HepG2 (cell line): ENCODE data around the gene DENND4B. TPM values are rescaled to one million over a fixed set of nuclear protein-coding genes. Genes with fewer than 3 reads are reported as not detected.

Experiments used
- ATAC-seq: fragments of 200-7000 bp; cut with Tn5 transposase; 3 replicates; pipeline ENCODE4 v1.9.1; 2020; ENCODE audit warnings: mild to moderate bottlenecking, moderate library complexity
- BruUV-seq: library from RNA; stranded (reverse); fragments of 400-500 nt; replicated peaks from 2 replicates; lab custom pipeline; 2021; lab: Mats Ljungman, UMichigan
- CTCF ChIA-PET: fragments of 300-600 bp; formaldehyde crosslinking; extraction: SDS; loops from one replicate; lab custom pipeline; 2021; ENCODE audit warnings: low total read pairs, inconsistent platforms, low intra/inter-chr PET ratio; lab: Yijun Ruan, JAX
- POLR2A ChIA-PET: fragments of 350-600 bp; sonication (Branson Sonifier 250); formaldehyde crosslinking; loops from one replicate; lab custom pipeline; 2020; ENCODE audit warnings: antibody characterized with exemption, inconsistent platforms; lab: Yijun Ruan, JAX
- DNase-seq: peaks from one replicate; pipeline ENCODE4 v3.0.0-alpha.2; 2015; ENCODE audit warnings: low spot score
- FAIRE-seq: peaks from 3 replicates; lab custom pipeline; 2011; peaks lifted over from hg19 to GRCh38; lab: Jason Lieb, UNC
- H2AFZ ChIP-seq: one replicate; pipeline ENCODE4 v1.6.1; 2011; ENCODE audit warnings: low read length, inconsistent platforms
- H3K27ac ChIP-seq: fragments of 300-600 bp; 3 replicates; pipeline ENCODE4 v1.8.0; 2011; ENCODE audit warnings: mixed run types, mild to moderate bottlenecking, mixed read lengths, low read length, inconsistent platforms; ENCODE audit not compliant: insufficient read depth; ENCODE audit errors: extremely low read length
- H3K27me3 ChIP-seq, 2 experiments: fragments of 200-600 bp in 1 of 2; 2 replicates in 1 of 2; 3 replicates in 1 of 2; pipeline versions ENCODE4 v1.6.0 to v1.8.0; 2011; ENCODE audit warnings: low read length in 2 of 2, mild to moderate bottlenecking in 2 of 2, moderate library complexity in 2 of 2, inconsistent platforms in 1 of 2; ENCODE audit not compliant: insufficient read depth in 2 of 2, control insufficient read depth in 1 of 2
- H3K36me3 ChIP-seq, 2 experiments: fragments of 200-600 bp in 1 of 2; replicated peaks in 1 of 2; 2 replicates in 1 of 2; 3 replicates in 1 of 2; pipeline versions ENCODE4 v1.5.1 to v1.8.0; 2011; ENCODE audit warnings: low read length in 2 of 2, inconsistent platforms in 1 of 2; ENCODE audit not compliant: insufficient read depth in 2 of 2, control insufficient read depth in 1 of 2
- H3K4me1 ChIP-seq: 2 replicates; pipeline ENCODE4 v1.5.1; 2012; ENCODE audit warnings: low read length, inconsistent platforms; ENCODE audit not compliant: insufficient read depth
- H3K4me2 ChIP-seq: 2 replicates; pipeline ENCODE4 v1.6.0; 2011; ENCODE audit warnings: low read depth, low read length, inconsistent platforms
- H3K4me3 ChIP-seq, 3 experiments: fragments of 200-600 bp in 1 of 3; sonication (generic), shearing (Covaris generic) in 1 of 3; replicated peaks in 1 of 3; 2 replicates each; pipeline ENCODE4 v1.5.1; 2011 to 2016; ENCODE audit warnings: low read length in 3 of 3, inconsistent platforms in 2 of 3, low read depth in 2 of 3, mild to moderate bottlenecking in 2 of 3, control low read depth in 1 of 3, mixed read lengths in 1 of 3; ENCODE audit not compliant: insufficient read depth in 1 of 3
- H3K79me2 ChIP-seq: one replicate; pipeline ENCODE4 v1.6.1; 2011; ENCODE audit warnings: low read length, inconsistent platforms; ENCODE audit not compliant: insufficient read depth
- H3K9ac ChIP-seq: 2 replicates; pipeline ENCODE4 v1.6.0; 2011; ENCODE audit warnings: mild to moderate bottlenecking, low read depth, low read length, inconsistent platforms; ENCODE audit not compliant: insufficient read depth
- H3K9me3 ChIP-seq: 2 replicates; pipeline ENCODE4 v1.5.1; 2012; ENCODE audit warnings: mild to moderate bottlenecking, low read length
- H4K20me1 ChIP-seq: 2 replicates; pipeline ENCODE4 v1.6.0; 2011; ENCODE audit warnings: inconsistent platforms, mild to moderate bottlenecking, low read length, moderate library complexity; ENCODE audit not compliant: insufficient read depth
- DDIT3 ChIP-seq: sonication (generic); formaldehyde crosslinking; IDR thresholded peaks from 2 replicates; pipeline ENCODE4 v1.4.0; 2020; ENCODE audit warnings: mild to moderate bottlenecking, missing genetic modification reagents
- DMTF1 ChIP-seq: sonication (generic); formaldehyde crosslinking; IDR thresholded peaks from 2 replicates; pipeline ENCODE4 v1.4.0; 2020; ENCODE audit warnings: mild to moderate bottlenecking, missing genetic modification reagents
- E2F1 ChIP-seq: sonication (generic); formaldehyde crosslinking; IDR thresholded peaks from 2 replicates; pipeline ENCODE4 v1.5.0; 2020; ENCODE audit warnings: missing genetic modification reagents
- HNRNPH1 ChIP-seq: fragments of 200-400 bp; formaldehyde crosslinking; optimal IDR thresholded peaks from 2 replicates; pipeline ENCODE3; 2017; ENCODE audit warnings: mild to moderate bottlenecking, low read depth, low read length
- HNRNPLL ChIP-seq: fragments of 200-400 bp; formaldehyde crosslinking; IDR thresholded peaks from 2 replicates; pipeline ENCODE4 v1.6.1; 2017; ENCODE audit warnings: mild to moderate bottlenecking, low read depth, low read length; ENCODE audit not compliant: poor library complexity, severe bottlenecking
- SP1 ChIP-seq, 2 experiments: fragments of 450-650 bp in 1 of 2; sonication (generic) in 1 of 2; formaldehyde crosslinking in 1 of 2; IDR thresholded peaks; 2 replicates each; pipeline versions ENCODE4 v1.4.0 to v1.6.1; 2016 to 2020; ENCODE audit warnings: missing genetic modification reagents in 1 of 2
- TGIF2 ChIP-seq: IDR thresholded peaks from 2 replicates; pipeline ENCODE4 v1.6.1; 2016; ENCODE audit warnings: control low read depth, missing compliant biosample characterization
- UBTF ChIP-seq: sonication (generic); formaldehyde crosslinking; IDR thresholded peaks from 2 replicates; pipeline ENCODE4 v1.4.0; 2020; ENCODE audit warnings: mild to moderate bottlenecking, missing genetic modification reagents
- ZNF121 ChIP-seq: sonication (generic); formaldehyde crosslinking; IDR thresholded peaks from 2 replicates; pipeline ENCODE4 v1.5.0; 2020; ENCODE audit warnings: mild to moderate bottlenecking, missing genetic modification reagents
- ZNF354B ChIP-seq: sonication (generic); formaldehyde crosslinking; IDR thresholded peaks from 2 replicates; pipeline ENCODE4 v1.8.0; 2022; ENCODE audit warnings: mild to moderate bottlenecking, missing genetic modification reagents
- ZNF589 ChIP-seq: sonication (generic); formaldehyde crosslinking; conservative IDR thresholded peaks from 2 replicates; pipeline ENCODE4 v1.8.0; 2022; ENCODE audit warnings: mild to moderate bottlenecking, moderate library complexity, missing genetic modification reagents
- WGBS: methylation state at CpG from one replicate; pipeline ENCODE4 v1.1.6; 2017; ENCODE audit warnings: low lambda C conversion rate; 5-methylcytosine and 5-hydroxymethylcytosine counted together
- in situ Hi-C: cut with HindIII; loops from 2 replicates; pipeline ENCODE4 v1.10.0; 2017; ENCODE audit warnings: low pct_unique_long_range_greater_than_20kb; ENCODE audit not compliant: extremely low pct_ligation_motif_present
- intact Hi-C: fragments of 100-400 bp; cut with micrococcal nuclease; formaldehyde crosslinking; loops from one replicate; pipeline ENCODE4 v1.10.0; 2022; ENCODE audit not compliant: unreplicated experiment
- polyA plus RNA-seq, 8 experiments: library from polyadenylated mRNA; depleted of rRNA in 3 of 8; stranded (reverse) in 7 of 8; unstranded in 1 of 8; fragments of >200 nt; fragmentation: Illumina TruSeq in 4 of 8; extraction: Trizol in 4 of 8; gene quantifications; 2 replicates each; pipeline versions ENCODE4 v1.2.1 to v1.2.3, GENCODE V29; 2011 to 2016; ENCODE audit warnings: low read depth in 4 of 8, missing spikeins in 1 of 8, mixed read lengths in 1 of 8; ENCODE audit not compliant: insufficient read depth in 1 of 8
- total RNA-seq, 5 experiments: library from RNA; depleted of rRNA; stranded (reverse); fragments of >200 nt; fragmentation: Illumina TruSeq; extraction: Trizol; gene quantifications; 2 replicates each; pipeline ENCODE4 v1.2.3, GENCODE V29; 2016; ENCODE audit warnings: low read depth in 1 of 5

Gene DENND4B
- total and polyA plus RNA-seq, 2 of the 13 experiments (the other 11 are each of a cell fraction or from before 2014, with no cell fraction given) = 15.1 to 20.3 TPM

GRCh38 chr1:153929981-153930948 lies 16.3 kb downstream of the DENND4B start:
- no peaks in the 10 kb centered on the region for H3K4me1 ChIP-seq
- no peaks in the 10 kb centered on the region for H3K79me2 ChIP-seq
- FAIRE-seq (no peak), ATAC-seq (peak; percentile 32; the same call in 2 of the 3 replicates), DNase-seq (no peak)
- no peak for TF ChIP-seq SP1 (IDR thresholded peaks at IDR 0.05)
- TF ChIP-seq SP1 (CRISPR knock-in tag; IDR thresholded peaks at IDR 0.05) = no peak
- TF ChIP-seq ZNF589 = no peak
- TF ChIP-seq HNRNPH1 = no peak
- TF ChIP-seq UBTF (CRISPR knock-in tag) = no peak
- TF ChIP-seq HNRNPLL = no peak
- TF ChIP-seq DMTF1 = no peak
- TF ChIP-seq DDIT3 (CRISPR knock-in tag) = no peak
- no peak for TF ChIP-seq TGIF2 (CRISPR knock-in tag)
- no peak for TF ChIP-seq ZNF121 (CRISPR knock-in tag)
- no peak for TF ChIP-seq E2F1 (CRISPR knock-in tag)
- no peak for TF ChIP-seq ZNF354B (CRISPR knock-in tag)
- H3K4me2 ChIP-seq = no peak overlapping the region
- no peaks in the 10 kb centered on the region for H3K9me3 ChIP-seq
- POLR2A ChIA-PET = interaction anchor here (1.2 to 2.2 kb wide), 3 partner anchors 9 to 37 kb away, joined by 3 to 6 read pairs (median 4); partner anchors contain the start of gene CREB3L4
- no peak overlapping the region for H2AFZ ChIP-seq
- CTCF ChIA-PET = no interaction called here
- no peak overlapping the region for H3K27ac ChIP-seq
- no TSS peak for BruUV-seq
- in situ Hi-C loops (no loop called here), intact Hi-C loops (no loop called here)
- no peak overlapping the region for H3K4me3 ChIP-seq
- no peaks in the 10 kb centered on the region for H4K20me1 ChIP-seq
- no peak overlapping the region for H3K9ac ChIP-seq
- 89% methylated on average over 9 of the region's 14 CpGs for WGBS
- H3K27me3 ChIP-seq = no peaks in the 10 kb centered on the region
- peaks cover 8 to 25% of the 10 kb centered on the region in 2 experiments; a peak in 3 of 5 replicates for H3K36me3 ChIP-seq
